Measurements from ENCODE around the gene PYGB. TPM values are rescaled to one million over a fixed set of nuclear protein-coding genes. Genes with fewer than 3 reads are reported as not detected.

Gene PYGB
- total RNA-seq, 1 experiment from 2014 or later = 258 TPM

DNA sequence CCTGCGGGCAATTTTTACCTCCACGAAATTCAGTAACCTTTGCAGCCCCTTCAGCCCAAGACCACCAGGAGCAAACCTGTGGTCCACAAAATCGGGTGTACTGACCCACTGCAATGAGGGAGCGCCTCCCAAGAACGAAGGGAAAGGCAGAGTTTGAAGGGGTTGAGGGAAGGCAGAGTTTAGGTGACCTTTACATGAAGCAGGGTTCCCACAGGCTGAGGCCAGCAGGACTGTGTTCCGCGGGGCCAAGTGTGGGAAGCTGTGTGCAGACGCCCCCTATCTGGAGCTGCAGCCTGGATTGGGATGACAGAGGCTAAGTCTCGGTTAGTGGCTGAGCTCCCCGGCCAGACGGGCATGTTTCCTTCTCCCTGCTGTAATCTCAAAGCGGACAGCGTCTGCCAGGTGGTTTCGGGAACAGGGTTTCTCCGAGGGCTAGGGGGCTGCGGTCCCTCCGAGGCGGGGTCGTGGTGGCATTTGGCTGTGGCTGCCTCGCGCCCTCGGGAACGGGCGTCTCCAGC lies 826 bp upstream of the PYGB start:
- CTCF ChIA-PET = interaction anchor here (1.6 to 1.8 kb wide), 3 partner anchors 8 to 24 kb away, joined by 4 to 5 read pairs (median 4); no protein-coding TSS in a partner anchor
- Mint-ChIP-seq H3K27me3 (ENCODE audit: unreplicated experiment) (no peaks in the 10 kb centered on the region), H3K36me3 (ENCODE audit: insufficient read depth, unreplicated experiment) (peaks cover 63% of the 10 kb centered on the region), H3K4me1 (ENCODE audit: low read depth, unreplicated experiment) (peaks cover 12% of the 10 kb centered on the region), H3K27ac (ENCODE audit: unreplicated experiment) (peak overlapping the region; percentile 52), H3K9me3 (ENCODE audit: low read depth, unreplicated experiment) (no peaks in the 10 kb centered on the region), H3K4me3 (ENCODE audit: low read depth, unreplicated experiment) (peak overlapping the region; percentile 69)
- BruUV-seq (replicated peaks) = no TSS peak
- TF ChIP-seq CTCF (IDR thresholded peaks at IDR 0.05; ENCODE audit: unreplicated experiment) = no peak
- DNase-seq = peak; percentile 42
- intact Hi-C loops (cut with micrococcal nuclease; ENCODE audit: unreplicated experiment) = no loop called here

DNA sequence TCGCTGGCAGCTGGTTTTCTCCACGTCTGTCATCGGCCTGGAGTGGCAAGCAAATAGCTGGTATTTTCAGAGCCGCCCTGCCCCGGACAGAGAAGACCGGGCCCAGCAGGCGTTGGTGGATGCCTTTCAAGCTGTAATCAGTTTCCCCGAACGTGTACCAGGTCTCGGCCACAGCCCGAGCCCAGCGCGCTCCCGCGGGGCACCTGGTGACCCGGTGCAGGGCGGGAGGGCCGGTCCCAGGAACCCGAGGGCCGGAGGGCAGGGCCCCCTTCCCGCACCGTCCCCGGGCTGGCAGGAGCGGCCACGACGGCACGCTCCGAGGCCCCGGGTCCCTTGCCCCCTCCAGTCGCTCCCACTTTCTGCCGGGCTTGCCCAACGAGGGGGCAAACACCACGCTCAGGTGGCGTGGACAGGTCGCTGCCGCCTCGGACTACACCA lies 348 bp upstream of the PYGB start:
- CTCF ChIA-PET = interaction anchor here (1.6 to 1.8 kb wide), 3 partner anchors 8 to 24 kb away, joined by 4 to 5 read pairs (median 4); no protein-coding TSS in a partner anchor
- peak overlapping the region; percentile 69 for H3K4me3 Mint-ChIP-seq (ENCODE audit: low read depth, unreplicated experiment)

DNA sequence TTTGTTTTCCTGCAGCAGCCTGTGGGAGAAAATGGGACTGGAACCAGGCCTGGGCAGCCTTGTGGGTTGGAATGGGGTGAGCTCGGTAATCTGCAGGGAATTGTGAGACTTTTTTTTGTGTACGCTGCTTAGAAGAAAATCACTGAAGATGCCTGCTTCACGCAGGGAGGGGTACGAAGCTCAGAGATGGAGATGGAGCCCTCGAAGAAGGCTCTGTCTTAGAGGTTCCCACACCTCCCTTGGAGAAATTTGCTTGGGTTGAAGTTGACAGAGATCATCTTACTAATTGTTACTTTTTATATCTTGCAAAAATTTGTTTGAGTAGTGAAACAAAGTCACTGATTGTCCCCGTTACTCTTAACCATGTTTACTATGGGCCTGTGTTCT lies 894 bp downstream of the PYGB start:
- H3K4me1 Mint-ChIP-seq (ENCODE audit: low read depth, unreplicated experiment) = peaks cover 9% of the 10 kb centered on the region
- no peaks in the 10 kb centered on the region for H3K9me3 Mint-ChIP-seq (ENCODE audit: low read depth, unreplicated experiment)
- peaks cover 80% of the 10 kb centered on the region for H3K36me3 Mint-ChIP-seq (ENCODE audit: insufficient read depth, unreplicated experiment)
- H3K4me3 Mint-ChIP-seq (ENCODE audit: low read depth, unreplicated experiment) = peak overlapping the region; percentile 69
- TF ChIP-seq CTCF (IDR thresholded peaks at IDR 0.05; ENCODE audit: unreplicated experiment) = no peak
- no peak overlapping the region for H3K27ac Mint-ChIP-seq (ENCODE audit: unreplicated experiment)
- intact Hi-C loops (cut with micrococcal nuclease; ENCODE audit: unreplicated experiment) = no loop called here
- no TSS peak for BruUV-seq (replicated peaks)
- H3K27me3 Mint-ChIP-seq (ENCODE audit: unreplicated experiment) = no peaks in the 10 kb centered on the region
- CTCF ChIA-PET = no interaction called here
- no peak for DNase-seq

More for the DNA sequence above, 348 bp upstream of the PYGB start:
- Mint-ChIP-seq H3K27me3 (ENCODE audit: unreplicated experiment) (no peaks in the 10 kb centered on the region), H3K9me3 (ENCODE audit: low read depth, unreplicated experiment) (no peaks in the 10 kb centered on the region), H3K36me3 (ENCODE audit: insufficient read depth, unreplicated experiment) (peaks cover 68% of the 10 kb centered on the region), H3K27ac (ENCODE audit: unreplicated experiment) (no peak overlapping the region), H3K4me1 (ENCODE audit: low read depth, unreplicated experiment) (peaks cover 9% of the 10 kb centered on the region)
- intact Hi-C loops (cut with micrococcal nuclease; ENCODE audit: unreplicated experiment) = no loop called here
- DNase-seq = no peak
- BruUV-seq (replicated peaks) = no TSS peak
- TF ChIP-seq CTCF (IDR thresholded peaks at IDR 0.05; ENCODE audit: unreplicated experiment) = no peak

DNA sequence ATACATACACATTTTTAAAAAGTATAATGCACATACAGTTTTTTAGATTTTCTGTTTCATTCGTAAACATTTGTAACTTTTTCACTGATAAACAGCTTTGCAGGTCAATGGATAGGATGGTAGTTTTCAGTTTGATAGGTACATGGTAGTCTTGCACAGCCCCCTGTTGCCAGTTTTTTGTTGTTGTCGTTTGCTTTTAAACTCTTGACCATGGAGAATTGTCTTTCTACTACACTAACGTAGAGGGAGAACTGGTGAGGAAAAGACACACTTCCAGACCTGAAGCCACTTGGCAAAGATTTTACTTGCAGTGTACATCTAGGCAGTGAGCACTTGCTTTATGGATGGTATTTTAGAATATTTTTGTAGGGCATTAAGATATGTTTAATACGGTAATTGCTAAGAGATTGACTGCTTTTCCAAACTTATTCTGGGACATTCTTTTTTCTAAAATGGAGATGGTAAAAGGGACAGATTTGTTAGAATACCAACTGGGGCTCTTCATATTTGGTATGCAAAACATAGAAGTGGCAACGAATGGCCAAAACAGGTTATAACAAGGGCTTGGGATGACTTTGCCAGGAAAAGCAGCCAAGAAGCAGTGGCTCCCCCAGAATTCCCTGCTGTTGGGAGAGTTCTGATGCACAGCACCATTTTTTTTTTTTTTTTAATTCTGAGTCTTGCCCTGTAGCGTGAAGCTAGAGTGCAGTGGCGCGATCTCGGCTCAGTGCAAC lies 1.5 kb downstream of the PYGB start:
- DNase-seq = no peak
- TSS peak; percentile 47 for BruUV-seq (replicated peaks)
- H3K27me3 Mint-ChIP-seq (ENCODE audit: unreplicated experiment) = no peaks in the 10 kb centered on the region

More for the DNA sequence above, 1.5 kb downstream of the PYGB start:
- peak overlapping the region; percentile 69 for H3K4me3 Mint-ChIP-seq (ENCODE audit: low read depth, unreplicated experiment)
- H3K36me3 Mint-ChIP-seq (ENCODE audit: insufficient read depth, unreplicated experiment) = peaks cover 85% of the 10 kb centered on the region
- CTCF ChIA-PET = no interaction called here
- no peaks in the 10 kb centered on the region for H3K9me3 Mint-ChIP-seq (ENCODE audit: low read depth, unreplicated experiment)
- intact Hi-C loops (cut with micrococcal nuclease; ENCODE audit: unreplicated experiment) = no loop called here
- TF ChIP-seq CTCF (IDR thresholded peaks at IDR 0.05; ENCODE audit: unreplicated experiment) = no peak
- peaks cover 9% of the 10 kb centered on the region for H3K4me1 Mint-ChIP-seq (ENCODE audit: low read depth, unreplicated experiment)
- no peak overlapping the region for H3K27ac Mint-ChIP-seq (ENCODE audit: unreplicated experiment)
